Esophagus squamous epithelium (tissue), 5 donors: ENCODE measurements around the gene IGSF9B. TPM values are rescaled to one million over a fixed set of nuclear protein-coding genes. Genes with fewer than 3 reads are reported as not detected.

Experiments used
- DNase-seq: peaks from one replicate; lab custom pipeline; 2025; lab: John Stamatoyannopoulos, UW
- H3K27ac ChIP-seq, 4 donors: fragments of 200-600 bp; sonication (generic); one replicate each; pipeline ENCODE4 v1.5.1; 2016 to 2019; ENCODE audit warnings: mild to moderate bottlenecking in 1 of 4
- H3K27me3 ChIP-seq, 4 donors: fragments of 200-600 bp; sonication (generic); 1 replicate in 3 of 4; 2 replicates in 1 of 4; pipeline versions ENCODE4 v1.5.1 to v1.6.0; 2017 to 2021; ENCODE audit warnings: antibody characterized with exemption in 1 of 4
- H3K36me3 ChIP-seq, 3 donors: fragments of 200-600 bp; sonication (generic); one replicate each; pipeline ENCODE4 v1.5.1; 2016 to 2019
- H3K4me1 ChIP-seq, 3 donors: fragments of 200-600 bp; sonication (generic); one replicate each; pipeline ENCODE4 v1.5.1; 2017 to 2019
- H3K4me3 ChIP-seq, 4 donors: fragments of 200-600 bp; sonication (generic); 1 replicate in 3 of 4; 2 replicates in 1 of 4; pipeline ENCODE4 v1.5.1; 2016 to 2019; ENCODE audit warnings: mild to moderate bottlenecking in 2 of 4, moderate library complexity in 1 of 4
- H3K9me3 ChIP-seq, 3 donors: fragments of 200-600 bp; sonication (generic); one replicate each; pipeline ENCODE4 v1.5.1; 2016 to 2019
- POLR2A ChIP-seq, 4 donors: fragments of 450-650 bp; IDR thresholded peaks; one replicate each; pipeline ENCODE4 v1.6.1; 2017; ENCODE audit warnings: antibody characterized with exemption in 4 of 4, mild to moderate bottlenecking in 4 of 4, moderate library complexity in 3 of 4
- WGBS, 2 donors: methylation state at CpG; one replicate each; pipeline ENCODE4 v1.1.5; 2018; 5-methylcytosine and 5-hydroxymethylcytosine counted together
- intact Hi-C: fragments of 100-400 bp; cut with DNase I; formaldehyde crosslinking; loops from one replicate; pipeline ENCODE4 v1.15.0; 2022
- total RNA-seq, 4 donors: library from RNA; depleted of rRNA; stranded (reverse); fragments of >200 nt; gene quantifications; one replicate each; pipeline ENCODE4 v1.1.0, GENCODE V29; 2016
- TF ChIP-seq, protein P1 (sequence below), 6 experiments: fragments of 450-650 bp in 4 of 6; fragments of 200-600 bp in 2 of 6; sonication (generic) in 2 of 6; IDR thresholded peaks; one replicate each; pipeline ENCODE4 v1.5.1; 2016 to 2019; ENCODE audit warnings: antibody characterized with exemption in 6 of 6, mild to moderate bottlenecking in 4 of 6, moderate library complexity in 4 of 6
- donor health status: DM: yes; HTN: yes; CAD: no.

IGSF9B gene
- total RNA-seq, 4 donors from 2014 or later = 1.1 to 4.8 (median 1.8) TPM

DNA sequence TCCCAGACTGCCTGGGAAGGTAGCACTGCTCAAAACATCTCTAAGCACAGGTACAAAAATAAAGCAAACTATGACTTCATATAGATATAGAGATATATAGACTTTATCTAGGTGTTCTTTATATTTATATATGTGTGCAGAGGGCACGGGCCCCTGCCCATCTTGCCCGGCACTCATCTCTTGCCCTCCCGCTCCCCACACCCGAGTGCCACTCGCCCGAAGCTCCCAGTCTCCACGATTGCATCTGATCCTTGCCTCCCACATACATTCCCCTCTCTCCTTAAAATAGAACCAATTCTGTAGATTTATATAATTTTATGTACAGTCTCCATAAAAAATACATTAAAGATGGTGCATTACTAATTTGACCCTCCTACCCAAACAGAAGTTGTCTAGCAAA is 55.5 kb downstream of the IGSF9B start:
- DNase-seq = no peak
- Histone ChIP-seq H3K9me3 (no peaks in the 10 kb centered on the region), H3K27ac (no peak overlapping the region), H3K27me3 (no peaks in the 10 kb centered on the region), H3K4me3 (no peak overlapping the region), H3K4me1 (no peaks in the 10 kb centered on the region), H3K36me3 (no peaks in the 10 kb centered on the region)
- TF ChIP-seq POLR2A (IDR thresholded peaks at IDR 0.05) = no peak
- TF ChIP-seq, protein P1, sequence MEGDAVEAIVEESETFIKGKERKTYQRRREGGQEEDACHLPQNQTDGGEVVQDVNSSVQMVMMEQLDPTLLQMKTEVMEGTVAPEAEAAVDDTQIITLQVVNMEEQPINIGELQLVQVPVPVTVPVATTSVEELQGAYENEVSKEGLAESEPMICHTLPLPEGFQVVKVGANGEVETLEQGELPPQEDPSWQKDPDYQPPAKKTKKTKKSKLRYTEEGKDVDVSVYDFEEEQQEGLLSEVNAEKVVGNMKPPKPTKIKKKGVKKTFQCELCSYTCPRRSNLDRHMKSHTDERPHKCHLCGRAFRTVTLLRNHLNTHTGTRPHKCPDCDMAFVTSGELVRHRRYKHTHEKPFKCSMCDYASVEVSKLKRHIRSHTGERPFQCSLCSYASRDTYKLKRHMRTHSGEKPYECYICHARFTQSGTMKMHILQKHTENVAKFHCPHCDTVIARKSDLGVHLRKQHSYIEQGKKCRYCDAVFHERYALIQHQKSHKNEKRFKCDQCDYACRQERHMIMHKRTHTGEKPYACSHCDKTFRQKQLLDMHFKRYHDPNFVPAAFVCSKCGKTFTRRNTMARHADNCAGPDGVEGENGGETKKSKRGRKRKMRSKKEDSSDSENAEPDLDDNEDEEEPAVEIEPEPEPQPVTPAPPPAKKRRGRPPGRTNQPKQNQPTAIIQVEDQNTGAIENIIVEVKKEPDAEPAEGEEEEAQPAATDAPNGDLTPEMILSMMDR (IDR thresholded peaks at IDR 0.05) = no peak
- intact Hi-C loops = no loop called here
- 86 to 88% methylated on average over 7 of the region's 7 CpGs for WGBS, 2 donors

DNA sequence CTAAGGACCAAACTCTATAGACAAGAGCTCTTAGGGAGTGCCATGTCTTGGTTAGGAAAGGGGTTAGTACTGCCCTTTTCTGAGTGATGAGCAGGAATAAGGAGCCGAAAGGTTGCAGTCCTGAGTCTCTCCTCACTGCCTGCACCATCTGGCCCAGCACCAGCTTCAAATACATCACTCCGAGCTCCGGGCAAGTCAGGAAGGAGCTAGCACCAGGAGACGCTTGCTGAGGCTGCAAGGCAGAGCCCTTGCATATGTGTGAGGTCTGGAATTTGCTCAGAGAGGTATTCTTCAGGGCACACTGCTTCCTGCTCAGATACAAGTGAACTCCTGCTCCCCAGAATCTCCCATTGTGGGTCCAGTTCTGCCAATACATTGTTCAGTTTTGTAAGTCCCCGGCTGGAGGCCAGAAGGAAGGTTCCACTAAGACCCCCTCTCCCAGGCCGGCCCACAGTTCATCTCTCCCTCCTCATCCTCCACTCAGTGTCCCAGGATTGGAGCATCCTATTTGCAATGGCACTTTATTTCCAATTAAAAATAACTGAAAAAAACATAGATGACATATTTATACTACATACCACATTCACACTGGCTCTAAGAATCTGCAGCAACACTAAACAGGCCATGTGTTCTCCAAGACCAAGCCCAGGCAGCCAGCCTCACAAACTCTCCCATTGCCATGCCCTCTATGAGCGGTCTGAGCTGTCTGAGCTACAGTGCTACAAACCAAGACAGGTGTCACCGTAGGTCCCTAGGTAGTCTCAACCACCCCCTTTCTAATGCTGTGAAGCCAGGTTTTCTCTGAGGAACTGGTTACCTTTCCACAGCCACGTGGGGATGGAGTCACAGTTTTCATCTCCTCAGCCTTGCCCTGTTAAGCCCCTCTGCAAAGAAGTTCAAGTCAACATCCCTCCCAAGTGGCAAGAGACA is 56.3 kb downstream of the IGSF9B start:
- WGBS, 2 donors = 71 to 83% methylated on average over 4 to 9 of the region's 9 CpGs
- Histone ChIP-seq H3K36me3 (no peaks in the 10 kb centered on the region), H3K9me3 (no peaks in the 10 kb centered on the region), H3K27me3 (no peaks in the 10 kb centered on the region), H3K27ac (no peak overlapping the region), H3K4me3 (no peak overlapping the region), H3K4me1 (no peaks in the 10 kb centered on the region)
- TF ChIP-seq POLR2A (IDR thresholded peaks at IDR 0.05) = no peak
- TF ChIP-seq, protein P1 (IDR thresholded peaks at IDR 0.05) = no peak
- DNase-seq = no peak
- intact Hi-C loops = no loop called here

DNA sequence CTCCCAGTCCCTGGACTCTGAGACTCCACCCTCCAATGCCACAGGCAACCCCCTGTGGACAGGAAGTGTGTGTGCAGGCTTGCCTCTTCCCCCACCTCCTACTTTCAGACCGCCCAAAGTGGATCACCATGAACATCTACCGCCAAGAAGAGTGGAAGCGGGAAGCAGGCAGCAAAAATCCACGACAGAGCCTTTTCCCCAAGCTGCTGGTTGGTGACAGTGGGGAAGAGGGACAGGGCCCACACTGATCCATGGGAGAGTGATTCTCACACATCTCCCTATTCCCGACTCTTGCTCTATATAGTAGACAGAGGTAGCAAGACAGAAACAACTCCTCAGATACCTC is 58.0 kb downstream of the IGSF9B start:
- WGBS, 2 donors = 87% methylated on average over 5 of the region's 5 CpGs; no CpG with 5 or more reads in 1 of the 2 donors
- no peaks in the 10 kb centered on the region for H3K4me1 ChIP-seq
- intact Hi-C loops = no loop called here
- no peak overlapping the region for H3K4me3 ChIP-seq
- no peak for TF ChIP-seq POLR2A (IDR thresholded peaks at IDR 0.05)
- TF ChIP-seq, protein P1 (IDR thresholded peaks at IDR 0.05) = no peak
- H3K27me3 ChIP-seq = no peaks in the 10 kb centered on the region
- DNase-seq = no peak
- H3K9me3 ChIP-seq = no peaks in the 10 kb centered on the region
- no peaks in the 10 kb centered on the region for H3K36me3 ChIP-seq
- H3K27ac ChIP-seq = no peak overlapping the region

DNA sequence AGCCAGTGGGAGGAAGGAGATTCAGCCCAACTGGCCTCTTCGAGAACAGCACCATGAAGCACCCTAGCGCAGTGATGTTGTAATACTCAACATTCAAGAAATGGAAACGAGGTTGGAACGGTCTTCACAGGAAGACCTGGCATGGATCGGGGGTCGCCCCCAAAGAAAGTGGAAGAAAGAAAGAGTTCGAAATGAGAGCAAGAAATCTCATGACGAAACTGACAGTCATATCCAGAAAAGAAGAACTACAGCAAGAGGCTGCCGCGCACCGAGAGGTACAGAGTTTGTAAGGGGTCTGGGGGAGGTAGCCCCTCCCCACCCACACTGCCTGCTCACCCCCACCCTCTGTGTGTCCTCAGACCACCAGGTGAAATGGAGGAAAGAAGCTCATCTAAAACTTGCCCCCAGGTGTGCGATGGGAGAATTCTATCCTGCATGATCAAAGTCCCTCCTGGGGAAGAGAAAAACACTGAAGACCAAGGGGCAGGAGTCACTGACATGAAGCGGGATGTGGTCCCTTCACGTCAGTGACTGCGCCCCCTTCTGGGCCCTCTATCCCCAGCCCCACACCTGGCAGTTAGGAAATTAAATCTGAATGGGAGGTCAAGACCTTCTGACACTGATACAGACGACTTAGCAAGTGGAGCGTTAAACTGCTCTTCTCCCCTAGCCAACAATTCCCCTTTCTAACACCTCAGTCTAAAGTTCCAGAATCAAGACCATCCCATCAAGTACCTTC is 58.6 kb downstream of the IGSF9B start:
- no peak for TF ChIP-seq POLR2A (IDR thresholded peaks at IDR 0.05)
- TF ChIP-seq, protein P1 (IDR thresholded peaks at IDR 0.05) = no peak
- 69% methylated on average over 16 to 17 of the region's 17 CpGs for WGBS, 2 donors
- Histone ChIP-seq H3K27ac (no peak overlapping the region), H3K36me3 (no peaks in the 10 kb centered on the region), H3K4me3 (no peak overlapping the region), H3K4me1 (no peaks in the 10 kb centered on the region), H3K9me3 (no peaks in the 10 kb centered on the region), H3K27me3 (no peaks in the 10 kb centered on the region)
- intact Hi-C loops = no loop called here
- DNase-seq = no peak

DNA sequence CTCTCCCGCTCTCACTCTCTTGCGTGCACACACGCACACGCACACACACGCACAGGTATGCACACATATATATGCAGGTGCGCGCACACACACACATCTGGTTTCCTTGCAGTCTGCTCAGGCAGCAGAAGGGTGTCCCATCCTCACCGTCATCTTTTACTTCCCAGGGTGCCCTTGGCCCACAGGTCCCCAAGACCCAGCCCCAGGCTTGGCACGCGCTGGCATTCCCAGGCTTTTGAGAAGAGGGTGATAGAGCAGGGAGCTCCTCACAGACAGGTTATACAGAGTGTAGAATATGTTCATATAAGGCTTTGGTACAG is 59.5 kb downstream of the IGSF9B start:
- TF ChIP-seq, protein P1 (IDR thresholded peaks at IDR 0.05) = no peak
- TF ChIP-seq POLR2A (IDR thresholded peaks at IDR 0.05) = no peak
- H3K9me3 ChIP-seq = no peaks in the 10 kb centered on the region
- 85 to 97% methylated on average over 8 to 10 of the region's 10 CpGs for WGBS, 2 donors
- no peaks in the 10 kb centered on the region for H3K36me3 ChIP-seq
- intact Hi-C loops = no loop called here
- H3K4me3 ChIP-seq = no peak overlapping the region
- no peaks in the 10 kb centered on the region for H3K4me1 ChIP-seq
- H3K27me3 ChIP-seq = no peaks in the 10 kb centered on the region
- no peak overlapping the region for H3K27ac ChIP-seq
- DNase-seq = no peak
